HepG2 (cell line): ENCODE data around the gene MED9. TPM values are rescaled to one million over a fixed set of nuclear protein-coding genes. Genes with fewer than 3 reads are reported as not detected.

Experiments
- ATF1 ChIP-seq: IDR thresholded peaks from 2 replicates; pipeline ENCODE4 v1.6.1; 2016; ENCODE audit warnings: mild to moderate bottlenecking, control low read depth
- CREB1 ChIP-seq, 2 experiments: fragments of 450-650 bp in 1 of 2; IDR thresholded peaks; 2 replicates each; pipeline ENCODE4 v1.6.1; 2016 to 2017; ENCODE audit warnings: control low read depth in 1 of 2, mild to moderate bottlenecking in 1 of 2, missing compliant biosample characterization in 1 of 2, missing genetic modification characterization in 1 of 2
- ELF4 ChIP-seq: sonication (generic); formaldehyde crosslinking; IDR thresholded peaks from 2 replicates; pipeline ENCODE4 v1.5.0; 2020; ENCODE audit warnings: missing genetic modification reagents, mild to moderate bottlenecking, moderate library complexity, borderline replicate concordance
- HNF1B ChIP-seq: sonication (generic); formaldehyde crosslinking; IDR thresholded peaks from 2 replicates; pipeline ENCODE4 v1.5.1; 2020; ENCODE audit warnings: mild to moderate bottlenecking, moderate library complexity, missing genetic modification reagents
- IKZF1 ChIP-seq: fragments of 450-650 bp; IDR thresholded peaks from 2 replicates; pipeline ENCODE4 v1.7.1; 2016
- KLF12 ChIP-seq: sonication (generic); formaldehyde crosslinking; IDR thresholded peaks from 2 replicates; pipeline ENCODE4 v1.4.0; 2020; ENCODE audit warnings: missing genetic modification reagents, borderline replicate concordance
- MAFF ChIP-seq: IDR thresholded peaks from 2 replicates; pipeline ENCODE4 v1.6.1; 2011; ENCODE audit warnings: low read depth, low read length, improper control_type of control experiment
- NR1H2 ChIP-seq: sonication (generic); formaldehyde crosslinking; IDR thresholded peaks from 2 replicates; pipeline ENCODE4 v1.8.1; 2022; ENCODE audit warnings: low read depth, missing genetic modification reagents, borderline replicate concordance
- RXRB ChIP-seq: IDR thresholded peaks from 2 replicates; pipeline ENCODE4 v1.6.1; 2016; ENCODE audit warnings: borderline replicate concordance, missing genetic modification reagents, missing compliant biosample characterization
- SNAPC2 ChIP-seq: sonication (generic); formaldehyde crosslinking; IDR thresholded peaks from 2 replicates; pipeline ENCODE4 v1.8.1; 2022; ENCODE audit warnings: mild to moderate bottlenecking, missing genetic modification reagents
- SPEN ChIP-seq: sonication (generic); formaldehyde crosslinking; IDR thresholded peaks from 2 replicates; pipeline ENCODE4 v1.5.1; 2020; ENCODE audit warnings: low read depth, mild to moderate bottlenecking, missing genetic modification reagents
- TRIM24 ChIP-seq: sonication (generic); formaldehyde crosslinking; IDR thresholded peaks from 2 replicates; pipeline ENCODE4 v1.8.0; 2022; ENCODE audit warnings: mild to moderate bottlenecking, missing genetic modification reagents
- YY1 ChIP-seq: IDR thresholded peaks from 2 replicates; pipeline ENCODE4 v1.6.1; 2011; ENCODE audit warnings: low read length, low read depth, moderate library complexity, mild to moderate bottlenecking; ENCODE audit not compliant: insufficient read depth, insufficient replicate concordance
- ZC3H4 ChIP-seq: sonication (generic); formaldehyde crosslinking; IDR thresholded peaks from 2 replicates; pipeline ENCODE4 v1.4.0; 2020; ENCODE audit warnings: missing genetic modification reagents, borderline replicate concordance
- ZNF138 ChIP-seq: sonication (generic); formaldehyde crosslinking; IDR thresholded peaks from 2 replicates; pipeline ENCODE4 v1.5.0; 2020; ENCODE audit warnings: mild to moderate bottlenecking, low read depth, missing genetic modification reagents
- ZNF225 ChIP-seq: sonication (generic); formaldehyde crosslinking; IDR thresholded peaks from 2 replicates; pipeline ENCODE4 v1.4.0; 2020; ENCODE audit warnings: mild to moderate bottlenecking, missing genetic modification reagents
- ZNF280B ChIP-seq: sonication (generic); formaldehyde crosslinking; IDR thresholded peaks from 2 replicates; pipeline ENCODE4 v1.5.0; 2020; ENCODE audit warnings: missing genetic modification reagents, mild to moderate bottlenecking, borderline replicate concordance
- ZNF280D ChIP-seq: sonication (generic); formaldehyde crosslinking; IDR thresholded peaks from 2 replicates; pipeline ENCODE4 v1.5.1; 2020; ENCODE audit warnings: mild to moderate bottlenecking, missing genetic modification reagents
- ZNF501 ChIP-seq: sonication (generic); formaldehyde crosslinking; IDR thresholded peaks from 2 replicates; pipeline ENCODE4 v1.5.1; 2020; ENCODE audit warnings: mild to moderate bottlenecking, moderate library complexity, missing genetic modification reagents
- ZNF530 ChIP-seq: sonication (generic); formaldehyde crosslinking; IDR thresholded peaks from 2 replicates; pipeline ENCODE4 v1.5.0; 2020; ENCODE audit warnings: low read depth, mild to moderate bottlenecking, missing genetic modification reagents
- ZNF569 ChIP-seq: sonication (generic); formaldehyde crosslinking; IDR thresholded peaks from 2 replicates; pipeline ENCODE4 v1.5.0; 2020; ENCODE audit warnings: mild to moderate bottlenecking, missing genetic modification reagents, moderate library complexity, borderline replicate concordance
- ZNF691 ChIP-seq: sonication (generic); formaldehyde crosslinking; IDR thresholded peaks from 2 replicates; pipeline ENCODE4 v1.4.0; 2020; ENCODE audit warnings: missing genetic modification reagents, low read depth, mild to moderate bottlenecking, borderline replicate concordance
- ZNF841 ChIP-seq: sonication (generic); formaldehyde crosslinking; IDR thresholded peaks from 2 replicates; pipeline ENCODE4 v1.8.1; 2023; ENCODE audit warnings: missing genetic modification reagents, borderline replicate concordance
- polyA plus RNA-seq, 8 experiments: library from polyadenylated mRNA; depleted of rRNA in 3 of 8; stranded (reverse) in 7 of 8; unstranded in 1 of 8; fragments of >200 nt; fragmentation: Illumina TruSeq in 4 of 8; extraction: Trizol in 4 of 8; gene quantifications; 2 replicates each; pipeline versions ENCODE4 v1.2.1 to v1.2.3, GENCODE V29; 2011 to 2016; ENCODE audit warnings: low read depth in 4 of 8, missing spikeins in 1 of 8, mixed read lengths in 1 of 8; ENCODE audit not compliant: insufficient read depth in 1 of 8
- total RNA-seq, 5 experiments: library from RNA; depleted of rRNA; stranded (reverse); fragments of >200 nt; fragmentation: Illumina TruSeq; extraction: Trizol; gene quantifications; 2 replicates each; pipeline ENCODE4 v1.2.3, GENCODE V29; 2016; ENCODE audit warnings: low read depth in 1 of 5

Gene MED9
- total and polyA plus RNA-seq, 2 of the 13 experiments (the other 11 are each of a cell fraction or from before 2014, with no cell fraction given), result 11.9 to 15.1 TPM

GRCh38 chr17:17533901-17534441 lies 57.2 kb downstream of the MED9 start (continued):
- TF ChIP-seq ZNF691 (no peak; the same call in 1 of the 2 replicates), MAFF (no peak), SNAPC2 (CRISPR knock-in tag) (no peak; the same call in 1 of the 2 replicates), HNF1B (CRISPR knock-in tag) (peak; percentile 88), ZNF530 (no peak), IKZF1 (no peak), ELF4 (CRISPR knock-in tag) (no peak), YY1 (no peak), KLF12 (CRISPR knock-in tag) (no peak; the same call in 1 of the 2 replicates), TRIM24 (CRISPR knock-in tag) (peak; percentile 27; the same call in 1 of the 2 replicates), ZC3H4 (CRISPR knock-in tag) (no peak), ZNF280B (CRISPR knock-in tag) (no peak), ZNF841 (CRISPR knock-in tag) (no peak), NR1H2 (peak; percentile 42; the same call in 1 of the 2 replicates), ZNF138 (CRISPR knock-in tag) (no peak), ZNF501 (CRISPR knock-in tag) (0 out of 2 replicates have a peak, but pooled peaks have one; percentile 63), ZNF280D (CRISPR knock-in tag) (peak; percentile 95), CREB1 (IDR thresholded peaks at IDR 0.05) (peak; percentile 58), CREB1 (CRISPR knock-in tag; IDR thresholded peaks at IDR 0.05) (peak; percentile 87), ZNF225 (CRISPR knock-in tag) (no peak), RXRB (CRISPR knock-in tag) (peak; percentile 99), ZNF569 (CRISPR knock-in tag) (no peak), ATF1 (peak; percentile 63), SPEN (peak; percentile 85; the same call in 1 of the 2 replicates)
